Measurements from ENCODE around the gene GPR21. TPM values are rescaled to one million over a fixed set of nuclear protein-coding genes. Genes with fewer than 3 reads are reported as not detected.

The GPR21 gene
- total and polyA plus RNA-seq, 2 of the 13 experiments (the other 11 are each of a cell fraction or from before 2014, with no cell fraction given), result 0.29 to 0.32 TPM

DNA sequence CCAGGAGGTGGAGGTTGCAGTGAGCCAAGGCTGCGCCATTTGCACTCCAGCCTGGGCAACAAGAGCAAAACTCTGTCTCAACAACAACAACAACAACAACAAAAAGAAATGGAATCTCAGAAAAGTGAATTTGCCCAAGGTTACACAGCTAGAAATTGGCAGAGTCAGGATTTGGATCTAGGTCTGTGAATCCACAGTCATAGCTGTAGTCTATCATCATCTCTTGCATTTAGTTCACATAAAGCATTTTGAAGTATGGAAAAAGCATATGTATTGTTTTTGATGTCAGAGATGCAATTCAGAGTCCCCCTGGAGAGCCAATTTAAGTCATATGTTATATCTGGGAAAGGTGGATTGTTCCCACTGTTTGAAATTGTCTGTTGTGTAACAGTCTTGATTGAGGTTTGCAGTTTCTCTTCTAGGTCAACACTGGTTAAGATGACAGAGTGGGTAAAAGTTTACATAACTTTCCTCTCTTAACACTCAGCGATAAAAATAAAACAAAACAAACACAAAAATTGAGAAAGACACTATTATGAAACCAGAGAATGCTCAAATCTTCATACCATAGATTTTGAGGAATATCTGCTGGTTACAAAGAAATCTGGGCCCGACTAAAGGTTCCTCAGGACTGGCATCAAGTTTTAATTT is 21.5 kb upstream of the GPR21 start (continued):
- TF ChIP-seq FIP1L1 (IDR thresholded peaks at IDR 0.05; ENCODE audit: borderline replicate concordance, insufficient read depth, low read depth, low read length) (no peak), HOXA9 (CRISPR knock-in tag; IDR thresholded peaks at IDR 0.05; ENCODE audit: borderline replicate concordance) (no peak), MEIS2 (CRISPR knock-in tag; IDR thresholded peaks at IDR 0.05) (no peak), MIER3 (CRISPR knock-in tag; IDR thresholded peaks at IDR 0.05; ENCODE audit: borderline replicate concordance) (peak; percentile 43; the same call in 1 of the 2 replicates), WIZ (CRISPR knock-in tag; IDR thresholded peaks at IDR 0.05) (no peak), ZNF775 (CRISPR knock-in tag; IDR thresholded peaks at IDR 0.05; ENCODE audit: borderline replicate concordance) (no peak), ZNF333 (CRISPR knock-in tag; IDR thresholded peaks at IDR 0.05; ENCODE audit: borderline replicate concordance) (no peak), ZMYM2 (CRISPR knock-in tag; IDR thresholded peaks at IDR 0.05) (no peak), SRSF9 (IDR thresholded peaks at IDR 0.05; ENCODE audit: borderline replicate concordance, insufficient read depth, low read depth, low read length, poor library complexity, severe bottlenecking) (no peak), GABPA (IDR thresholded peaks at IDR 0.05; ENCODE audit: low read depth, low read length) (no peak), GABPA (CRISPR knock-in tag; IDR thresholded peaks at IDR 0.05; ENCODE audit: low read depth) (peak; percentile 15; the same call in 1 of the 2 replicates), YEATS2 (CRISPR knock-in tag; IDR thresholded peaks at IDR 0.05; ENCODE audit: borderline replicate concordance) (no peak), ZSCAN29 (CRISPR knock-in tag; conservative IDR thresholded peaks at IDR 0.05) (no peak), IKZF4 (CRISPR knock-in tag; IDR thresholded peaks at IDR 0.05; ENCODE audit: borderline replicate concordance, low read depth, not compliant biosample characterization) (no peak), NRL (CRISPR knock-in tag; IDR thresholded peaks at IDR 0.05; ENCODE audit: borderline replicate concordance) (no peak), ZNF7 (CRISPR knock-in tag; IDR thresholded peaks at IDR 0.05) (no peak), REPIN1 (CRISPR knock-in tag; IDR thresholded peaks at IDR 0.05; ENCODE audit: borderline replicate concordance, low read depth) (peak; percentile 51; the same call in 1 of the 2 replicates), FOXC1 (CRISPR knock-in tag; IDR thresholded peaks at IDR 0.05; ENCODE audit: borderline replicate concordance) (no peak), ZNF781 (CRISPR knock-in tag; IDR thresholded peaks at IDR 0.05; ENCODE audit: borderline replicate concordance, not compliant biosample characterization) (no peak), PCBP2 (optimal IDR thresholded peaks at IDR 0.05; ENCODE audit: low read depth, low read length, poor library complexity, severe bottlenecking) (no peak), ZNF629 (CRISPR knock-in tag; conservative IDR thresholded peaks at IDR 0.05) (no peak; the same call in 1 of the 2 replicates)
- TF ChIP-seq, protein P1, sequence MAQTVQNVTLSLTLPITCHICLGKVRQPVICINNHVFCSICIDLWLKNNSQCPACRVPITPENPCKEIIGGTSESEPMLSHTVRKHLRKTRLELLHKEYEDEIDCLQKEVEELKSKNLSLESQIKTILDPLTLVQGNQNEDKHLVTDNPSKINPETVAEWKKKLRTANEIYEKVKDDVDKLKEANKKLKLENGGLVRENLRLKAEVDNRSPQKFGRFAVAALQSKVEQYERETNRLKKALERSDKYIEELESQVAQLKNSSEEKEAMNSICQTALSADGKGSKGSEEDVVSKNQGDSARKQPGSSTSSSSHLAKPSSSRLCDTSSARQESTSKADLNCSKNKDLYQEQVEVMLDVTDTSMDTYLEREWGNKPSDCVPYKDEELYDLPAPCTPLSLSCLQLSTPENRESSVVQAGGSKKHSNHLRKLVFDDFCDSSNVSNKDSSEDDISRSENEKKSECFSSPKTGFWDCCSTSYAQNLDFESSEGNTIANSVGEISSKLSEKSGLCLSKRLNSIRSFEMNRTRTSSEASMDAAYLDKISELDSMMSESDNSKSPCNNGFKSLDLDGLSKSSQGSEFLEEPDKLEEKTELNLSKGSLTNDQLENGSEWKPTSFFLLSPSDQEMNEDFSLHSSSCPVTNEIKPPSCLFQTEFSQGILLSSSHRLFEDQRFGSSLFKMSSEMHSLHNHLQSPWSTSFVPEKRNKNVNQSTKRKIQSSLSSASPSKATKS (CRISPR knock-in tag; IDR thresholded peaks at IDR 0.05), result no peak
- TF ChIP-seq, protein P2, sequence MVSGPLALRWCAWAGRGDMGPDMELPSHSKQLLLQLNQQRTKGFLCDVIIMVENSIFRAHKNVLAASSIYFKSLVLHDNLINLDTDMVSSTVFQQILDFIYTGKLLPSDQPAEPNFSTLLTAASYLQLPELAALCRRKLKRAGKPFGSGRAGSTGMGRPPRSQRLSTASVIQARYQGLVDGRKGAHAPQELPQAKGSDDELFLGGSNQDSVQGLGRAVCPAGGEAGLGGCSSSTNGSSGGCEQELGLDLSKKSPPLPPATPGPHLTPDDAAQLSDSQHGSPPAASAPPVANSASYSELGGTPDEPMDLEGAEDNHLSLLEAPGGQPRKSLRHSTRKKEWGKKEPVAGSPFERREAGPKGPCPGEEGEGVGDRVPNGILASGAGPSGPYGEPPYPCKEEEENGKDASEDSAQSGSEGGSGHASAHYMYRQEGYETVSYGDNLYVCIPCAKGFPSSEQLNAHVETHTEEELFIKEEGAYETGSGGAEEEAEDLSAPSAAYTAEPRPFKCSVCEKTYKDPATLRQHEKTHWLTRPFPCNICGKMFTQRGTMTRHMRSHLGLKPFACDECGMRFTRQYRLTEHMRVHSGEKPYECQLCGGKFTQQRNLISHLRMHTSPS (CRISPR knock-in tag; IDR thresholded peaks at IDR 0.05; ENCODE audit: low read depth), result no peak
- TF ChIP-seq, protein P3, sequence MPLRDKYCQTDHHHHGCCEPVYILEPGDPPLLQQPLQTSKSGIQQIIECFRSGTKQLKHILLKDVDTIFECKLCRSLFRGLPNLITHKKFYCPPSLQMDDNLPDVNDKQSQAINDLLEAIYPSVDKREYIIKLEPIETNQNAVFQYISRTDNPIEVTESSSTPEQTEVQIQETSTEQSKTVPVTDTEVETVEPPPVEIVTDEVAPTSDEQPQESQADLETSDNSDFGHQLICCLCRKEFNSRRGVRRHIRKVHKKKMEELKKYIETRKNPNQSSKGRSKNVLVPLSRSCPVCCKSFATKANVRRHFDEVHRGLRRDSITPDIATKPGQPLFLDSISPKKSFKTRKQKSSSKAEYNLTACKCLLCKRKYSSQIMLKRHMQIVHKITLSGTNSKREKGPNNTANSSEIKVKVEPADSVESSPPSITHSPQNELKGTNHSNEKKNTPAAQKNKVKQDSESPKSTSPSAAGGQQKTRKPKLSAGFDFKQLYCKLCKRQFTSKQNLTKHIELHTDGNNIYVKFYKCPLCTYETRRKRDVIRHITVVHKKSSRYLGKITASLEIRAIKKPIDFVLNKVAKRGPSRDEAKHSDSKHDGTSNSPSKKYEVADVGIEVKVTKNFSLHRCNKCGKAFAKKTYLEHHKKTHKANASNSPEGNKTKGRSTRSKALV (CRISPR knock-in tag; IDR thresholded peaks at IDR 0.05), result no peak
